Measurements from ENCODE around the gene LHX1. TPM values are rescaled to one million over a fixed set of nuclear protein-coding genes. Genes with fewer than 3 reads are reported as not detected.

LHX1 gene
- not detected in 2 replicates for total RNA-seq (ENCODE audit: low replicate concordance)

DNA sequence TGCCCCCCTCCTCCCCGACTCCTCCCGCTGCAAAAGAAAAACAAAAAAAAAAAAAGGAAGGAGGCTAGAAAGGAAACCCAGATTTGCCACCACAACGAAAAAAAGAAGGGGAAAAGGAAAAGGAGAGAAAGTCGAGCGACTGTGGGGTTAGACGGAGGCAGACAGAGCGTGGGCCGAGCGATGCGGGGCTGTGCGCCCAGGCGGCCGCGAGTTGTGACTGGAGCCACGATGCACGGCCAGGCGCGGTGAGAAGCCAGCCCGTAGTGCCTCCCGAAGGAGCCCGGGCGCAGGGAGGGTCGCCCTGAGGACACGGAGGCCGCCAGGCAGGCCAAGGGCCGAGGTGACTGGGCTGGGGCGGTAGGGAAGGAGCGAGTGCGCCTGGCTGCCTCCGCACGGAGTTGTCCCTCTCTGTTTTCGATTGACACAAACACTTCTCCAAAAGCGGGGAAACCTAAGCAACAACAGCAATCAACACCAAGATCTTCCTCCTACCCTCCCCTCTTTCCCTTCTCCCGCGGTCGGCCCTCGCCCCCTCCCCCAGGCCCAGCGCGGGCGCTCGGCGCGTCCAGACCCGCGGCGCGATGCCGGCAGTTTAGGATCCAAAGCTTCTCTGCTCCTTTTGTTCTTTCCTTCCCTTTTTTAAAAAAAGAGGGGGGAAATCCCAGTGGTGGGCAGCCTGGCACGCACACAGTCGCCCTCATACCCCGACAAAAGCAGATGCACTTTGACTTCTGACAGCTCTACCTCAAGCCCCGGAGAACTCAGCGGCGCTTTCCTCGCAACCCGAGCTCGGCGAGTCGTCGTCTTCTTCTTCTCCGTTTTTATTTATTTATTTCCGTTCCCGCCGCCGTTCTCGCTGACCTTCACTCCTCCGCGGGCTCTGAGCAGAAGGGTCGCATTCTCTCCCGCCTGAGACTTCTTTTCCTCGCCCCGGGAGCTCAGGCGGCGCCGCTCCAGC lies at the start of gene LHX1:
LHX1 (plus strand) TSS at position 475 of the 958 bp plus-strand sequence. CDS start 723 bp downstream, outside the sequence.

DNA sequence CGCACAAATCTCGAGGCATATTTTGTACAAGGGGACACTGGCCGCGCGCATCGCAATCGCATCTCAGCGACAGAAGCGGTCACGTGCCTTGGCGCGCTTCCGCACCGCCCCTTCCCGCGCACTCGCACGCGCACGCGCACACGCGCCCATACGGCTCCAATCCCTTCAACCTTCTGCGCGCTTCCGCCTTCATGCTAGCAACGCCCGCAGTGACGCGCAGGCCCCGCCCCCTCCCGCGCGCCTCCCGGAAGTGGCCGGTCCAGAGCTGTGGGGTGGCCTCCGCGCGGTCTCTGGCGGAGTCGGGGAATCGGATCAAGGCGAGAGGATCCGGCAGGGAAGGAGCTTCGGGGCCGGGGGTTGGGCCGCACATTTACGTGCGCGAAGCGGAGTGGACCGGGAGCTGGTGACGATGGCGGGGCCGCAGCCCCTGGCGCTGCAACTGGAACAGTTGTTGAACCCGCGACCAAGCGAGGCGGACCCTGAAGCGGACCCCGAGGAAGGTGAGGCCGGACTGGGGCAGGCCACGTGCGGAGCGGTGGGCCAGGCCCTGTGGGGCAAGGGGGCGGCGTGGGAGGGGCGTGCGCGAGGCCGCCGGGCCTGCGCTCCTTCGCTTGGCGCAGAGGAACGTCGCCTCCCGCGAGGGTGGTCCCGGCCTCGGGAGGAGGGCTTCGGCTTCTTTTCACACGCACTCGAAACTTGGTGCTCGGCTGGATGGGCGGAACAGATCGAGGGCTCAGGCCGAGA lies 11.6 kb downstream of the LHX1 start, which contains the start of gene AATF:
AATF (plus strand) TSS at position 238 of the 744 bp plus-strand sequence; CDS start at position 410, 172 bp downstream.

Other genes with a start within 250 kb of the LHX1 start
- 25.0 and 35.8 TPM in 2 replicates for gene AATF, start 11.5 kb downstream of the LHX1 start, total RNA-seq (ENCODE audit: low replicate concordance)